GM21526 (cell line): ENCODE measurements around the gene TCL1A.
"Not testable (repeated sequence)": the region's sequence is repeated elsewhere in the genome, so short reads cannot be mapped to it uniquely, and the experiment has no call there.

Source experiments
- ATAC-seq: cut with Tn5 transposase; IDR thresholded peaks from one replicate; pipeline ENCODE4 v1.9.1; 2021; ENCODE audit warnings: moderate library complexity; ENCODE audit not compliant: unreplicated experiment, low FRiP score

Gene TCL1A

GRCh38 chr14:95713596-95714371 is at the start of gene TCL1A:
Gene TCL1A, minus strand, starts transcription at chr14:95714125. Its CDS starts 59 bp downstream, at chr14:95714066.
- ATAC-seq: peak; percentile 84

- ATAC-seq: not testable (repeated sequence)
Measured at GRCh38 chr14:95763032-95763431, 49.1 kb upstream of the TCL1A start.

GRCh38 chr14:95761436-95761835 is 47.5 kb upstream of the TCL1A start:
- no peak for ATAC-seq

GRCh38 chr14:95760596-95760995 is 46.7 kb upstream of the TCL1A start:
- ATAC-seq: no peak

GRCh38 chr14:95759941-95760340 is 46.0 kb upstream of the TCL1A start:
- no peak for ATAC-seq

- ATAC-seq: no peak
Measured at GRCh38 chr14:95758331-95758730, 44.4 kb upstream of the TCL1A start.

- ATAC-seq: no peak
Measured at GRCh38 chr14:95756751-95757150, 42.8 kb upstream of the TCL1A start.

GRCh38 chr14:95756127-95756526 is 42.2 kb upstream of the TCL1A start:
- no peak for ATAC-seq

GRCh38 chr14:95741781-95742180 is 27.9 kb upstream of the TCL1A start:
- ATAC-seq: no peak

- no peak for ATAC-seq
Measured at GRCh38 chr14:95741038-95741490, 27.1 kb upstream of the TCL1A start.

GRCh38 chr14:95739356-95739755 is 25.4 kb upstream of the TCL1A start:
- no peak for ATAC-seq

- ATAC-seq: no peak
Measured at GRCh38 chr14:95733212-95733611, 19.3 kb upstream of the TCL1A start.

- no peak for ATAC-seq
Measured at GRCh38 chr14:95730126-95730525, 16.2 kb upstream of the TCL1A start.

- peak; percentile 46 for ATAC-seq
Measured at GRCh38 chr14:95729402-95730028, 15.6 kb upstream of the TCL1A start.

- ATAC-seq: no peak
Measured at GRCh38 chr14:95727056-95727700, 13.3 kb upstream of the TCL1A start.

GRCh38 chr14:95725685-95726336 is 11.9 kb upstream of the TCL1A start:
- ATAC-seq: peak; percentile 67

- ATAC-seq: no peak
Measured at GRCh38 chr14:95722525-95723190, 8.7 kb upstream of the TCL1A start.

- ATAC-seq: no peak
Measured at GRCh38 chr14:95712398-95712797, 1.5 kb downstream of the TCL1A start.

- no peak for ATAC-seq
Measured at GRCh38 chr14:95711476-95712176, 2.3 kb downstream of the TCL1A start.

GRCh38 chr14:95710106-95710505 is 3.8 kb downstream of the TCL1A start:
- ATAC-seq: no peak
